NB4 (cell line): ENCODE results near the gene MED13L.

Experiments
- MAX ChIP-seq: IDR thresholded peaks from 2 replicates; pipeline ENCODE4 v1.6.1; 2011; ENCODE audit warnings: low read depth, low read length
- POLR2A ChIP-seq: IDR thresholded peaks from 2 replicates; pipeline ENCODE4 v1.6.1; 2011; ENCODE audit warnings: mild to moderate bottlenecking; ENCODE audit not compliant: insufficient read length; ENCODE audit errors: extremely low read depth
- TF ChIP-seq, protein P1 (sequence below): IDR thresholded peaks from one replicate; pipeline ENCODE4 v1.5.1; 2012; ENCODE audit warnings: low read depth, low read length

- TF ChIP-seq, protein P1, sequence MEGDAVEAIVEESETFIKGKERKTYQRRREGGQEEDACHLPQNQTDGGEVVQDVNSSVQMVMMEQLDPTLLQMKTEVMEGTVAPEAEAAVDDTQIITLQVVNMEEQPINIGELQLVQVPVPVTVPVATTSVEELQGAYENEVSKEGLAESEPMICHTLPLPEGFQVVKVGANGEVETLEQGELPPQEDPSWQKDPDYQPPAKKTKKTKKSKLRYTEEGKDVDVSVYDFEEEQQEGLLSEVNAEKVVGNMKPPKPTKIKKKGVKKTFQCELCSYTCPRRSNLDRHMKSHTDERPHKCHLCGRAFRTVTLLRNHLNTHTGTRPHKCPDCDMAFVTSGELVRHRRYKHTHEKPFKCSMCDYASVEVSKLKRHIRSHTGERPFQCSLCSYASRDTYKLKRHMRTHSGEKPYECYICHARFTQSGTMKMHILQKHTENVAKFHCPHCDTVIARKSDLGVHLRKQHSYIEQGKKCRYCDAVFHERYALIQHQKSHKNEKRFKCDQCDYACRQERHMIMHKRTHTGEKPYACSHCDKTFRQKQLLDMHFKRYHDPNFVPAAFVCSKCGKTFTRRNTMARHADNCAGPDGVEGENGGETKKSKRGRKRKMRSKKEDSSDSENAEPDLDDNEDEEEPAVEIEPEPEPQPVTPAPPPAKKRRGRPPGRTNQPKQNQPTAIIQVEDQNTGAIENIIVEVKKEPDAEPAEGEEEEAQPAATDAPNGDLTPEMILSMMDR: no peak
- no peak for TF ChIP-seq POLR2A
- no peak for TF ChIP-seq MAX
Measured at GRCh38 chr12:116220756-116221155, 56.7 kb downstream of the MED13L start.
